Fibroblast of gingiva (primary cell): ENCODE data around the gene DBNDD2.
A peak's percentile ranks its signal among the peaks of the same experiment; 100 is the strongest.

Experiments used
- DNase-seq: peaks from one replicate; pipeline ENCODE4 v3.0.0-alpha.2; 2011; ENCODE audit warnings: low read depth

The DBNDD2 gene

DNA sequence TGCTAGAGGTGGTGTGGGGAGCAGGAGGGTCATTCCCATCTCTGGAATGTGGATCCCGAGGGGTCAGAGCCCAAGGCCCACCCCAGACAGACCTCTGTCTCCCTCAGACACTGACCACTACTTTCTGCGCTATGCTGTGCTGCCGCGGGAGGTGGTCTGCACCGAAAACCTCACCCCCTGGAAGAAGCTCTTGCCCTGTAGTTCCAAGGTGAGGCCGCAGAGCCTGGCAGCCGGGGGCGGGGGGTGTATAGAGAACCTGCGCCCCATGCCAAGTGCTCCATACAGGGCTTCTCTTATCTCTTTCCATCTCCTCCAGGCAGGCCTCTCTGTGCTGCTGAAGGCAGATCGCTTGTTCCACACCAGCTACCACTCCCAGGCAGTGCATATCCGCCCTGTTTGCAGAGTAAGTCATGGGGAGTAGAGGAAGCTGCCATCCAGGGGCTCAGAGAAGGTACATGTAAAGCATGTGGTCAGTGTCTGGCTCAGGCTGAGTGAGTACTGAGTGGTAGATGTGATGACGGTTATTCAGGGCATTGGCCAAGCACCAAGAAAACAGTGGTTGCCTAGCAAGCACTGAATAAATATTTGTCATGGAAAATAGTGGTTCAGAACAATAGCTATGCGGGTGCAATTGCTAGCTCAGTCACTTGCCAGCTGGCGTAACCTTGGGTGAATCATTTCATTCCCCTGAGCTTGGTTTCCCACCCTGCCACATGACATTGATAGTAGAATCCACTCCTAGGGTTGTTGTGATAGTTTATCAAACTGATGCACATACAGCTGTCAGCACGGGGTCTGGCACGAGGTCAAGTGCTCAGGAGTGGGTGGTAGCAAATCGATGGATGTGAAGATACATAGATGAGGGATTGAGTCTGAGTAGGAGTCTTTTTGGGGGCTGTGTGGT is 11.4 kb downstream of the DBNDD2 start:
- peak; percentile 98 for DNase-seq

DNA sequence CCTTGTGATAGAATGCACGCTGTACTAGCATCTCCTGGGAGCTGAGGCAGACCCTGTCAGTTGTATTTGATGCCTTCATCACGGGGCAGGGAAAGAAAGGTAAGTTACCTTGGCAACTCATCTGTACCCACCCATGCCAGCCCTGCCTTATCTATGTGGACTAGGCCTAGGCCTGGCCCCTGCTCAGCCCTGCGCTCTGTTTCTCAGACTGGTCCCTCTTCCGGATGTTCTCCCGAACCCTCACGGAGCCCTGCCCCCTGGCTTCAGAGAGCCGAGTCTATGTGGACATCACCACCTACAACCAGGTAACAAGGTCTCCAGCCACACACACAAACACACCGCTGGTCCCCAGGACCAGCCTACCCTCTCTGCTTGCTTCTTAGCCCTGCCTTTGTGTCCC is 12.0 kb downstream of the DBNDD2 start:
- DNase-seq = no peak

DNA sequence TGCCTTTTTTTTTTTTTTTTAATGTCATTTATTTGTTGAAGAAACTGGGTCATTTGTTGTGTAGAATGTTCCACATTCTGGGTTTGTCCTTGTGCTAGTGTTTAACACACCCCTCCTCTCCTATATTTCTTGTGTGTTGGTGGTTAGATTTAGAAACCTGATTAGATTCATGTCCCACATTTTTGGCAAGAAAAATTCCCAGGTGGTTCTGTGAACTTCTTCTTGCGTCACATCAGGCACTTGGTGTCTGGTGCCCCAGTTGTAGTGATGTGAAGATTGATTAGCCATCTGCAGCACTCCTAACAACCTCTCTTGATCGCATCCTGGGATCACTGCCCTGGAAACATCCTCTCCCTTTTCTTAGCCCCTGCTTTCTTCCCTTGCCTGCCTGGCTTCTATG is 15.6 kb downstream of the DBNDD2 start:
- no peak for DNase-seq

DNA sequence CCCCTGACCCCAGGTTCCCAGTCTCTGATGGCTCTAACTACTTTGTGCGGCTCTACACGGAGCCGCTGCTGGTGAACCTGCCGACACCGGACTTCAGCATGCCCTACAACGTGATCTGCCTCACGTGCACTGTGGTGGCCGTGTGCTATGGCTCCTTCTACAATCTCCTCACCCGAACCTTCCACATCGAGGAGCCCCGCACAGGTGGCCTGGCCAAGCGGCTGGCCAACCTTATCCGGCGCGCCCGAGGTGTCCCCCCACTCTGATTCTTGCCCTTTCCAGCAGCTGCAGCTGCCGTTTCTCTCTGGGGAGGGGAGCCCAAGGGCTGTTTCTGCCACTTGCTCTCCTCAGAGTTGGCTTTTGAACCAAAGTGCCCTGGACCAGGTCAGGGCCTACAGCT is 17.5 kb downstream of the DBNDD2 start:
- no peak for DNase-seq

DNA sequence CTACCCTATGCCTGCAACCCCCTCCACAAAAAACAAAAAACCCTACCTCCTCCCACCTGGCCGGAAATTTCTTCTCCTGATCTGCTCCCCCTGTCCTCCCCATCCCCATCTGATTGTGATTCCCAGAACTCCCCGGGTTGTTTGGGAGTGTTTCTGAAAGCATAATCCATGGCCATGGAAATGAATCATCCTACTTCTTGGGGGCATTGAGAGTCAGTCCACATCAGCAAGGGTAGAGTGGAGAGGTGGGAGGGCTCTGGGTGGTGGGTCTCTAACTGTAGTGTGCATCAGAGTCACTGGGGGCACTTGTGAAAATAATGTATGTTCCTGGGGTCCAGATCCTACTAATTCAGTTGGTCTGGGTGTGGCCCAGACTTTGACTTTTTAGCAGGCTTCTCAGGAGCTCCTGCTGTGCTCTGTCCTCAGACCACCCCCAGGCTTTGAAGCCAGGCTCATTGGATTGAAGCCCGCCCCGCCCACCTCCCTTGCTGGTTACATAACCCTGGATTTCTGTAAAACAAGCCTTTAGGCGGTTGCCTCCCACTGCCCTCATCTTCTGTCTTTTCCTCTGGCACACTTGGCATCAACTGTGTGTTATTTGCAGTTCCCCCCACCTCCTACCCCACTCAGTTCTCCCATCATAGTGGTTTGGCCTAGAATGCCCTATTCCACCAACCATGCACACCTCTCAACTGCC is 18.4 kb downstream of the DBNDD2 start:
- no peak for DNase-seq

DNA sequence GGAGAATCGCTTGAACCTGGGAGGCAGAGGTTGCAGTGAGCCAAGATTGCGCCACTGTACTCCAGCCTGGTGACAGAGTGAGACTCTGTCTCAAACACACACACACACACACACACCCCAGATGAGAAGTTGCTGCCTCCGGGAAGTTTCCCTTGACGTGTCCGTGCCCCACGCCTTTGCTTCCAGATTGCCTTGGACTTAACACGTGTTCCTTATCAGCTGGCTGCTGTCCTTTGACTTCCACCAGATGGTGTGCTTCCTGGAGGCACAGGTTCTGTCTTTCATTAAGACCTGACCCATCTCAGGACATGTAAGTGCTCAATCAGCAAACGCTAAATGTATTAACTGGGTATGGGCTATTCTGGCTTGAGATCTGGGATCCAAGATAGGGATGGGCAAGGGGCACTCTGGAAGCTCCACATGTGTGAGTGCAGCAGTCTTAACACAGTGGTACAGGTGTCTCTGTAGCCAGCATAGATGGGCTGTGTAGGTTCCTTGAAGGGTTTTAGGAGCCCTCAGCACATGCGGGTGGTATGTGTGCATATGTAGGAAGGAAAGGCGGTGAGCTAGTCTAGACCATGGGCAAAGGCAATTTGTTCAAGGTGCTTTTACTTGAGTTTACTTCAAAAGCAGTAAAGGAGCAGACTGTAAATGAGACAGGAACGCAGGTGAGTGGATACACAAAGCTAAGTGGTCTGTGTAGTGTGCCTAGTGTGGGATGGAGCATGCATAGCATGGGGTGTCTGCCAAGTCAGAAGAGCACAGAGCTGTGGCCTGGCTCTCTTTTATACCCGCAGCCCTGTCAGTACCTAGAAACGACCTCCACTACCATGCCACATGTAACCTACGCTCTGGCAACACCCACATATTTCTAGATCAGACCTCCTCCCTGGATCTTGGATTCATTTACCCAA is 19.4 kb downstream of the DBNDD2 start:
- no peak for DNase-seq

DNA sequence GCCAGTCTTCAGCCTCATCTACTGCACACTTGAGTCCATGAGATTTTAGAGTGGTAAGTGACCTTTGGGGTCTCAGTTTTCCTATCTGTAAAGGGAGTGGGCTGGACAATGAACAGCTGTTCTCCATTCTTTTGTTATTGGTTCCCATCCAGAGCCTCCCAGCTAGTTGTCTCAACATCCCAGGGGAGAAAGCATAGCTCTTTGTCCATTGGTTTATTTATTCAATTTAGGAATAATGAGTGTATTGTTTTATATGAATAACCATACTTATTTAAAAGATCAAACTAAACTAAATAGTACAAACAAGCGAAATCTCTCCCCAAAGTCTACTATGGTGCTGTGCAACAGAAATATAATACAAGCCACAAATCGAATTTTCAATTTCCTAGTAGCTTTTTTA is 21.5 kb downstream of the DBNDD2 start:
- DNase-seq = no peak

DNA sequence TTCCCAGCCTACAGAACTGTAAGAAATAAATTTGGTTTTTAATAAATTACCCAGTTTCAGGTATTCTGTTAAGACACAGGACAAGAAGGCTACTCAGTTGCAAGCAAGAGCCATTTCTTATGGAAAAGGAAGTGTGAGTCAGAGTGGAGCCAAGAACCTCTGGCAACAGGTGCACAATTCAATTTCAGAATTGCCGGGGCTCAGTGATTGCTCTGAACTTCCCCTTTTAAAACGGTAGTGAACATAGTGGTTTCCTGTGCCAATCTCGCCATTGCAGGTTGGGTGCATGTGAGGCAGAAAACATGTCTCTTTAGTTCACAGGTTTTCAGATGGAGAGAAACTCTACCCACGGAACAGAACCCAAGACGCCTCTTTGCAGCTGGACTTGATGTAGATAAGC is 24.2 kb downstream of the DBNDD2 start:
- DNase-seq = no peak

DNA sequence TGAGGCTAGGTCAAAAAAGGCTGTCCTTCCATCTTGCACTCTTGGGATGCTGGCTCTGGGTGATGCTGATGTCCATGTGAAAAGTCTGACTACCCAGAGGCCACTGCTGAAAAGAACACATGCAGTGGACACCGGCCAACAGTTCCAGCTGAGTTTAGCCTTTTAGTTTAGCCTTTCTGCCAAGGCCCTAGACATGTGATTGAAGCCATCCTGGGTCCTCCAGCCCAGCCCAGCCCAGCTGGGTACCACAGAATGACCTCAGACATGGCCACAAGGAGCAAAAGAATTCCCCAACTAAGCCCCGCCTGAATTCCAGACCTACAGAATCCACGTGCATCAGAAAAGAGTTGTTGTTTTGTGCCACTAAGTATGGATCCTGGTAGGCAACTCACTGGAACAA is 25.2 kb downstream of the DBNDD2 start:
- DNase-seq = peak; percentile 74

DNA sequence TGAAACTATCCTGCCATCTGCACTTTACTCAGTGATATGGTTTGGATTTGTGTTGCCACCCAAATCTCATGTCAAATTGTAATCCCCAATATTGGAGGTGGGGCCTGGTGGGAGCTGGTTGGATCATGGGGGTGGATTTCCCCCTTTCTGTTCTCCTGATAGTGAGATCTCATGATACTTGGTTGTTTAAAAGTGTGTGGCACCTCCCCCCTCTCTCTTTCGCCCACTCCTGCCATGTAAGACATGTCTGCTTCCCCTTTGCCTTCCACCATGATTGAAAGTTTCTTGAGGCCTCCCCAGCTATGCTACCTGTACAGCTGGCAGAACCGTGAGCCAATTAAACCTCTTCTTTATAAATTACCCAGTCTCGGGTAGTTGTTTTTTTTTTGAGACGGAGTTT is 25.9 kb downstream of the DBNDD2 start:
- no peak for DNase-seq

DNA sequence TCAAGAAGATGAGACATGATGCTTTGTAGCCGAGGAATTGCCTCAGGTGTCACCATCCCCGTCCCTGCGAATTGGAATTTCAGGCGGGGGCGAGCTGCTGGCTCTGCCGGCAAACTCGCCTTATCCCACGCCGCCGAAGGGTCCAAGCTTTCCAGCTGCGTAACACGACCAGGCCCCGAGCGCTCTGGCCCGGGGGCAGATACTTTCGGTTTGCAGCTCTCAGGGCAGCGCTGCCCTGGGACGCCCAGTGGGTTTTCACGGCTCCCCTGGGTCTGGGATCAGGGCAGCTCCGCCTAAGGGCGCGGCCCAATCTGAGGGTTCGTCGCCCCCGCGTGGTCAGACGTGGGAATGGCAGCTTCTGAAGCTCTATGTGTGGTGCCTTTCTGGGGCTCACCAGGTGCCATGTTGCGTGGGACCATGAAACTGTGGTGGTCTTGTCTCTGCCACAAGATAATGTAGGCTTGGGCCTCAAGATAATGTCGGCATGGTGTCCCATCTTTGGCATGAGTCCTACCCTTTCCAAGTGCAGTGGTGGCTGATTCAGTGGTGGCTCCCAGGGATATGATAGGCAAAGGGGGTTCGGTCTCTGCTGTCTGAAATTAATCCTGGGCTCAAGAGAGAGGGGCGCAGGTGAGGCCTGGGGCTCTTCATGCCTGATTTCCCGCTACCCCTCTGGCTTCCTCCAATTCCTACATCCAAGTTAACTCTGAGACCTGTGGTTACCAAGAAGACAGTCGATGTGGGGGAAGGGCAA is 28.8 kb downstream of the DBNDD2 start:
- DNase-seq = peak; percentile 83

DNA sequence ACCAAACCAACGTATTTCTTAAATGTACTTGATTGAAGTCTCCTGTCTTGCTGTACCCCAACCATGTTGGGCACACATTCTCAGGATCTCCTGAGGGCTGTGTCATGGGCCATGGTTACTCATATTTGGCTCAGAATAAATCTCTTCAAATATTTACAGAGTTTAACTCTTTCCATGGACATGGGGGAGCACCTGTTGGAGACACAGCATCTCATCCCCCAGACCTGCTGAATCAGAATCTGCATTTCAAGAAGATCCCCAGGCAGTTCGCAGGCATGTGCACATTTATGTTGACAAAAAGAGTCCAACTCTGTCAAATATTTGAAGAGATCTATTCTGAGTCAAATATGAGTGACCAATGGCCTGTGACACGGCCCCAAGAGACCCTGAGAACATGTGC is 32.3 kb downstream of the DBNDD2 start:
- DNase-seq = no peak

DNA sequence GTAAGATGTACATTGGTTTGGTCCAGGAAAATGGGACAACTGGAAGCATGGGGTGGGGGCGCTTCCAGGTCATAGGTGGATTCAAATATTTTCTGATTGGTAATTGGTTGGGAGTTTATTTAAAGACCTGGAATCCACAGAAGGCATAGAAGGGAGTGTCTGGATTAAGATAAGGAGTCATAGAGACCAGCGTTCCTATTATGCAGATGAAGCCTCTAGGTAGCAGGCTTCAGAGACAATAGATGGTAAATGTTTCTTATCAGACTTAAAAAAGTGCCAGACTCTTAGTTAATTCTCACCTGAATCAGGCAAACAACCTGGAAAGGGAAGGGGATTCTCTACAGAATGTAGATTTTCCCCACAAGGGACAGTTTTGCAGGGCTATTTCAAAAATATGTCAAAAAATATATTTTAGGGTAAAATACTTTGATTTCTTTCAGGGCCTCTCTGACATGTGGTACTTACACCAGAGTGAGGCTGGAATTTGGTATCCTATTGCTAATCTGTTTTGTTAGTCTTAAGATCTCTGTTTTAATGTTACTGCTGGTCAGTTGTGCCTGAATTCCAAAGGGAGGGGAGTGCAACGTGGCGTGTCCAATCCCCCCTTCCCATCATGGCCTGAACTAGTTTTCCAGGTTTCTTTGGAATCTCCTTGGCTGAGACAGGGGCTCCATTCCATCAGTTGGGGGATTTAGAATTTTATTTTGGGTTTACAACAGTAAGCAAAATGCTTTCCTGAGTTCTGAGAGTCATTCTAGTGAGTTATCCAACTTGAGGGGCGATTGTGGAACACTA is 33.0 kb downstream of the DBNDD2 start:
- DNase-seq = no peak

DNA sequence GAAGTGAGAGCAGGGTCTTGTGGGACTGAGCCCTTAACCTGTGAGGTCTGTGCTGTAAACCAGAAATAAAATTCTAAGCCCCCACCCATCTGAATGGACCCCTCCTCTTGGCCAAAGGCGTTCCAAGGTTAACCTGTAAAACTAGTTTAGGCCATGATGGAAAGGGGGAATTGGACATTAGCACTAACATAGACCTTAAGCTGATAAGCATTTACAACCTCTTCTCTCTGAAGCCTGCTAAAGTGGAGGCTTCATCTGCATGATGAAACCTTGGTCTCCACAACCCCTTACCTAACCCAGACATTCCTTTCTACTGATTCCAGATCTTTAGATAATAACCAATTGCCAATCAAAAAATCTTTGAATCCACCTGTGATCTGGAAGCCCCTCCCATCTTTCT is 33.7 kb downstream of the DBNDD2 start:
- DNase-seq = no peak

DNA sequence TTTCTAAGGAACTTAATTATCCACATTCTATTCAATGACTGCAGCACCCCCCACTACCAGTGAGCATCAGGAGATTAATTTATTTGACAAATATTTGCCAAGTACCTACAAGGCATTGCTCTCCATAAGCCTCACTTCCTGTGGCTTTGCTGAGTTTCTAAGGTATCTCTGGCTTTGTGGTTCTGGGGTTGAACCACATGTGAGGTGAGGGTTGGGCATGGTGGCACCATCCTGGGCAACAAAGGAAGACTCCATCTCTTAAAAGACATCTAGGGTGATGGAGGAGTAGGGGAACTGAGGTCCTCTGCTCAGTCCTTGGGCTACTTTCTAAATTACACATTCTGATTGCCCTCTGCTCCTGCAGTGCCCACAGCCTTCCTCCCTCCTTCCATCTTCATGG is 36.0 kb downstream of the DBNDD2 start:
- no peak for DNase-seq

DNA sequence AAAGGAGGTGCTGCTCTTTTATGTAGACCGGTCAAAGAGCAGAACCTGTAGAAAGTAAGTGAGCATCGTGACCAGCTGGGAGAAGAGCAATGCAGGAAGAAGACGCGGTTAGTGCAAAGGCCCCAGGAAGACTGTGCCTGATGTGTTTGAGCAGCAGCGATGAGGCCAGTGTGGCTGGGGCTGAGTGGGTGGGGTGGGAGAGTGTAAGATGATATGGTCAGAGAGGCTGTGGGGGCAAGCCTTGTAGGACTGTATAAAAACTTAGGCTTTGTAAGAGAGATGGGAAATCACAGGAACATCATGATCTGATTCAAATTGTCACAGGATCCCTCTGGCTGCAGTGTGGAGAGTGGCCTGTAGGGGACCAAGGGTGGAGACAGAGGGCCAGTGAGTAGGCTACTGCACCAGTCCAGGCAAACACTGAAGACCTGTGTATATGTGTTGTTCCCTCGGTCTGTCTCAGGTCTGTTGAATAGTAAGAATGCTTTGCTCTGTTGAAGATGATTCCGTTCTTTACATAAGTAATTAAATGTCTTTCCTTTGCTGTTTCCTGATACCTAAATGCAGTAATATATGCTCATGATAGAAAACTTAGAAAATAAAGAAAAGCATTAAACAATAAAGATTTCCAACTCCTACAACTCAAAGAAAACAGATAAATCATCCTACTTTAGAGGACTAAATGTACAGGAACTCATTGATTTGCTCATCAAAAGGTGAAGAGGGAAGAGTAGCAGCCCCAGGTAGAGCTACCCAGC is 37.9 kb downstream of the DBNDD2 start:
- no peak for DNase-seq

DNA sequence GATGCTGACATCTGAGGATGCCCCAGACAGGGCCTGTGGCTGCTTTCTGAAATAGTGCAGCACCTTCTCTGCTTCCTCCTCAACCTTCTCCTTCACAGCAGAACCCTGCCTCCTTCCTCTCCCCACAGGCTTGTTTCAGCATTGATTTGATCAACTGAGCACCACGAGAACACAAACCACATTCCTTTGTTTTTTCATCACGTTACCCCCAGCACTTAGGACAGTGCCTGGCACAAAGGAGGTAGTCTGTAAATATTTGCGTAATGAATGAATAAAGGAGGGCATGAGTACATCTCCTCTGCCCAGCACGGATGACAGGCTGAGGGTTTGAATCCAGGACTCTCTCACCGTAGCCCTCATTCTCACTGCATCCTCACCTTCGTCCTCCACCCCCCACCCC is 40.2 kb downstream of the DBNDD2 start:
- DNase-seq = no peak

DNA sequence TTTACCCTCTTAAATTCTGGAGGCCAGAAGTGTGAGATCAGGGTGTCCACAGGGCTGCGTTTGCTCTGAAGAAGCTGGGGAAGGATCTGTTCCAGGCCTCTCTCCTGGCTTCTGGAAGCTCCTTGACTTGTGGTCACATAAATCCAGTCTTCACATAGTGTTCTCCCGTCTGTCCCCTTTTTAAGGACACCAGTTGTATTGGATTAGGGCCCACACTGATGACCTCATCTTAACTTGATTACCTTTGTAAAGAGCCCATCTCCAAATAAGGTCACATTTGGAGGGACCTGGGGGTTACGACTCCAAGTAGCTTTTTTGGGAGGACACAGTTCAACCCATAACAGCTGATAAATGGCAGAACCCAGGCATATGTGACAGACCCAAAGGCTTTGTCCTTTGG is 41.4 kb downstream of the DBNDD2 start:
- no peak for DNase-seq

DNA sequence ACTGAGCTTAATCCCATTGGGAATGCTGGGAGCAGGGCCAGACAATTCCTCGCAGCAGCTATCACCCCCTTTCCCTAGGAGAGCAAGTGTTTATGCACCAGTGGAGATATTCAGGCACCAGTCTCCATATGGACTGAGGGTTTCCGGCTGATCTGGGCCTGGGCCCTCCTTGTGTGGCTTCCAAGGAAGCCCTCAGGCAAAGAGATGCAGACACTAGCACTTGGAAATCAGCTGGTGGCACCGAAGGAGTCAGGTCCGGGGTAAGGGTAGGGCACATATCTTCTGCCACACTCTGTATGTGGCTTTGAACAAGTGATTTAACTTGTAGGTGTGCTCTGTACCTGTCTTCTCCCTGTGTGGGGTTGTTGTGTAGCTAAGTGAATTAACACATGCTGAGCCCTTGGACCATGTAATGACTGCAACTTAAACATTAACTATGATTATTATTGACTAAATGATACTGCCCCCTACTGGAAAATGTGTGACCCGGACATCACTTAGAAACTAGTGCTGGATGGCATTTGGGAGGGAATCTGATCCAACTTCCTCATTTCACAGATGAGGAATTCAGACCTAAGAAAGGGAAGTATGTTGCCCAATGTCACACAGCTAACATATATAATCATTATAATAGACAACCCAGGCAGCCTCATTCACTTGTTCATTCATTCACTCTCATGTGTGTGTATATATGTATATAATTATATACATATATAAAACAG is 42.2 kb downstream of the DBNDD2 start:
- DNase-seq = peak; percentile 54

DNA sequence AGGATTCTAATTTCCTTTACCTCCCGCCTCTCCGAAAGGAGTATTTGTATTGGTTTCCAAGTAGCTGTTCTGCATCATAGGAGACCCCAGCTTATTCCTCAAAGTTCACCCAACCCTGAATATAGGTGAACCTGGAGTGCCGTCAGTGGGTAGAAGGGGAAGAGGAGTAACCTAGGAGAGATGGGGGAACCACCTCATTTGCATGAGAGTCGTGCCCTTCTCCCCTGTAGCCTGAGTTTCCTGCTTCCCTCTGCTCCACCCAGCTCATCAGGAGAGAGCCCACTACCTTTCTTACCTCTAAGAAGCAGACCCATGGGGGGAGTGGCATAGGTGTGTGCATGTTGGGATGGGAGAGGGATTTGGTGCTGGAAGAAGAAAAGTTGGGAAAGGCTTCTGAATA is 44.1 kb downstream of the DBNDD2 start:
- DNase-seq = no peak
